GM23248 (cell line): ENCODE data around the gene C1orf105.

Experiments used
- EZH2 ChIP-seq: fragments of 200-600 bp; sonication (generic); IDR thresholded peaks from 2 replicates; pipeline ENCODE4 v1.6.1; 2018; ENCODE audit warnings: antibody characterized with exemption, mild to moderate bottlenecking; ENCODE audit not compliant: insufficient read depth, poor library complexity, severe bottlenecking
- EZH2phosphoT487 ChIP-seq: fragments of 200-600 bp; sonication (generic); IDR thresholded peaks from 2 replicates; pipeline ENCODE4 v1.6.1; 2018; ENCODE audit warnings: antibody characterized with exemption, moderate library complexity, mild to moderate bottlenecking, low read depth; ENCODE audit not compliant: insufficient read depth

- TF ChIP-seq EZH2 (no peak), EZH2phosphoT487 (no peak)
These were observed 32.2 kb downstream of the C1orf105 start for GRCh38 chr1:172452536-172453152.
